Mucosa of rectum (tissue), 2 donors: ENCODE measurements around the gene OR10AD1.
"Not testable (repeated sequence)": the region's sequence is repeated elsewhere in the genome, so short reads cannot be mapped to it uniquely, and the experiment has no call there.

Experiments used
- H3K27ac ChIP-seq, 2 donors: one replicate each; pipeline ENCODE4 v1.7.0; 2013; ENCODE audit warnings: inconsistent platforms in 2 of 2, low read depth in 2 of 2, low read length in 2 of 2
- H3K27me3 ChIP-seq, 2 donors: one replicate each; pipeline ENCODE4 v1.7.0; 2013; ENCODE audit warnings: low read length in 2 of 2; ENCODE audit not compliant: control insufficient read depth in 2 of 2, insufficient read depth in 2 of 2
- H3K36me3 ChIP-seq, 2 donors: one replicate each; pipeline ENCODE4 v1.7.0; 2013; ENCODE audit warnings: low read length in 2 of 2; ENCODE audit not compliant: control insufficient read depth in 2 of 2, insufficient read depth in 2 of 2
- H3K4me1 ChIP-seq, 2 donors: one replicate each; pipeline ENCODE4 v1.7.0; 2013; ENCODE audit warnings: low read length in 2 of 2, mild to moderate bottlenecking in 1 of 2; ENCODE audit not compliant: control insufficient read depth in 2 of 2, insufficient read depth in 2 of 2
- H3K4me3 ChIP-seq, 2 donors: one replicate each; pipeline ENCODE4 v1.7.0; 2013; ENCODE audit warnings: low read length in 2 of 2
- H3K9ac ChIP-seq, 2 donors: one replicate each; pipeline ENCODE4 v1.7.0; 2013; ENCODE audit warnings: low read length in 2 of 2, low read depth in 1 of 2, mild to moderate bottlenecking in 1 of 2
- H3K9me3 ChIP-seq, 2 donors: one replicate each; pipeline ENCODE4 v1.7.0; 2013; ENCODE audit warnings: low read length in 2 of 2; ENCODE audit not compliant: control insufficient read depth in 2 of 2
- donor health status: healthy.
- donor health status: Normal muscosa, but diverticular disease.

The OR10AD1 gene

GRCh38 chr12:48209495-48209894 lies 6.4 kb upstream of the OR10AD1 start:
- not testable (repeated sequence) for H3K27me3 ChIP-seq, H3K9ac ChIP-seq, H3K4me1 ChIP-seq, H3K36me3 ChIP-seq, H3K9me3 ChIP-seq, H3K4me3 ChIP-seq, H3K27ac ChIP-seq

- Histone ChIP-seq H3K4me1 (peaks cover 5 to 10% of the 10 kb centered on the region in 2 donors), H3K9me3 (peaks cover 3 to 5% of the 10 kb centered on the region in 2 donors), H3K4me3 (no peak overlapping the region), H3K36me3 (no peaks in the 10 kb centered on the region), H3K27ac (no peak overlapping the region), H3K27me3 (no peaks in the 10 kb centered on the region), H3K9ac (no peak overlapping the region)
Observed at GRCh38 chr12:48202766-48203165, 326 bp downstream of the OR10AD1 start.

- H3K9ac ChIP-seq = no peak overlapping the region
- H3K27me3 ChIP-seq = no peaks in the 10 kb centered on the region
- no peak overlapping the region for H3K27ac ChIP-seq
- no peaks in the 10 kb centered on the region for H3K36me3 ChIP-seq
- peaks cover 9 to 14% of the 10 kb centered on the region in 2 donors for H3K4me1 ChIP-seq
- H3K9me3 ChIP-seq = peaks cover 3% of the 10 kb centered on the region in 2 donors
- H3K4me3 ChIP-seq = no peak overlapping the region
Observed at GRCh38 chr12:48201516-48201915, 1.6 kb downstream of the OR10AD1 start.

- Histone ChIP-seq H3K9me3 (peaks cover 0 to 3% of the 10 kb centered on the region in 2 donors), H3K36me3 (no peaks in the 10 kb centered on the region), H3K27me3 (no peaks in the 10 kb centered on the region), H3K4me3 (no peak overlapping the region), H3K27ac (no peak overlapping the region), H3K9ac (no peak overlapping the region), H3K4me1 (peaks cover 9 to 14% of the 10 kb centered on the region in 2 donors)
Observed at GRCh38 chr12:48201091-48201490, 2.0 kb downstream of the OR10AD1 start.

- peak overlapping the region; percentile 20 to 26 for H3K27ac ChIP-seq
- no peaks in the 10 kb centered on the region for H3K27me3 ChIP-seq
- H3K4me1 ChIP-seq = peaks cover 9 to 14% of the 10 kb centered on the region in 2 donors
- H3K9me3 ChIP-seq = no peaks in the 10 kb centered on the region
- peak overlapping the region in 1 of 2 donors; percentile 78 for H3K4me3 ChIP-seq
- no peak overlapping the region for H3K9ac ChIP-seq
- H3K36me3 ChIP-seq = no peaks in the 10 kb centered on the region
Observed at GRCh38 chr12:48199774-48200221, 3.3 kb downstream of the OR10AD1 start.

GRCh38 chr12:48198985-48199384 lies 4.1 kb downstream of the OR10AD1 start:
- H3K9ac ChIP-seq = peak overlapping the region; percentile 83 to 94
- peaks cover 9 to 14% of the 10 kb centered on the region in 2 donors for H3K4me1 ChIP-seq
- no peaks in the 10 kb centered on the region for H3K36me3 ChIP-seq
- peaks cover 0 to 3% of the 10 kb centered on the region in 2 donors for H3K27me3 ChIP-seq
- H3K27ac ChIP-seq = peak overlapping the region; percentile 86 to 97
- peak overlapping the region; percentile 78 to 99 for H3K4me3 ChIP-seq
- H3K9me3 ChIP-seq = no peaks in the 10 kb centered on the region

GRCh38 chr12:48198672-48198971 lies 4.5 kb downstream of the OR10AD1 start:
- peak overlapping the region; percentile 83 to 94 for H3K9ac ChIP-seq
- no peaks in the 10 kb centered on the region for H3K9me3 ChIP-seq
- no peaks in the 10 kb centered on the region for H3K36me3 ChIP-seq
- H3K4me1 ChIP-seq = peaks cover 9 to 14% of the 10 kb centered on the region in 2 donors
- peaks cover 0 to 3% of the 10 kb centered on the region in 2 donors for H3K27me3 ChIP-seq
- H3K27ac ChIP-seq = peak overlapping the region; percentile 86 to 97
- peak overlapping the region; percentile 78 to 99 for H3K4me3 ChIP-seq

GRCh38 chr12:48197971-48198671 lies 5.0 kb downstream of the OR10AD1 start:
- Histone ChIP-seq H3K9ac (peak overlapping the region; percentile 83 to 94), H3K9me3 (no peaks in the 10 kb centered on the region), H3K36me3 (no peaks in the 10 kb centered on the region), H3K27me3 (peaks cover 0 to 3% of the 10 kb centered on the region in 2 donors), H3K27ac (peak overlapping the region; percentile 86 to 97), H3K4me3 (peak overlapping the region; percentile 78 to 99), H3K4me1 (peaks cover 9 to 14% of the 10 kb centered on the region in 2 donors)

- peak overlapping the region; percentile 59 to 87 for H3K9ac ChIP-seq
- peaks cover 9 to 14% of the 10 kb centered on the region in 2 donors for H3K4me1 ChIP-seq
- H3K36me3 ChIP-seq = no peaks in the 10 kb centered on the region
- H3K4me3 ChIP-seq = peak overlapping the region; percentile 78 to 99
- no peaks in the 10 kb centered on the region for H3K9me3 ChIP-seq
- H3K27me3 ChIP-seq = peaks cover 0 to 3% of the 10 kb centered on the region in 2 donors
- peak overlapping the region; percentile 86 to 97 for H3K27ac ChIP-seq
Observed at GRCh38 chr12:48197549-48197970, 5.5 kb downstream of the OR10AD1 start.

- Histone ChIP-seq H3K9me3 (no peaks in the 10 kb centered on the region), H3K27ac (no peak overlapping the region), H3K9ac (no peak overlapping the region)
Observed at GRCh38 chr12:48194799-48195201, 8.3 kb downstream of the OR10AD1 start.

More at GRCh38 chr12:48194799-48195201, 8.3 kb downstream of the OR10AD1 start:
- Histone ChIP-seq H3K36me3 (no peaks in the 10 kb centered on the region), H3K27me3 (peaks cover 0 to 3% of the 10 kb centered on the region in 2 donors), H3K4me1 (peaks cover 9 to 10% of the 10 kb centered on the region in 2 donors), H3K4me3 (no peak overlapping the region)
